PC-9 (cell line): ENCODE results near the gene SLC41A3. TPM values are rescaled to one million over a fixed set of nuclear protein-coding genes. Genes with fewer than 3 reads are reported as not detected.

Experiments used
- BruUV-seq: library from RNA; stranded (reverse); fragments of 400-500 nt; replicated peaks from 2 replicates; lab custom pipeline; 2021; lab: Mats Ljungman, UMichigan
- CTCF ChIA-PET: fragments of 300-600 bp; sonication (Branson Sonifier 250); formaldehyde crosslinking; loops from one replicate; lab custom pipeline; 2022; ENCODE audit warnings: antibody characterized with exemption; lab: Charles Lee
- POLR2A ChIA-PET: fragments of 300-600 bp; sonication (Branson Sonifier 250); formaldehyde crosslinking; loops from one replicate; lab custom pipeline; 2022; ENCODE audit warnings: antibody characterized with exemption; ENCODE audit not compliant: unreplicated experiment; lab: Charles Lee
- DNase-seq, 2 experiments: peaks; one replicate each; pipeline versions ENCODE4 v3.0.0 to v3.0.0-alpha.2; 2015 to 2022; ENCODE audit warnings: mixed read lengths in 1 of 2
- H2AFZ ChIP-seq: fragments of 200-600 bp; sonication (generic); 2 replicates; pipeline ENCODE4 v1.8.1; 2017; ENCODE audit warnings: antibody characterized with exemption
- H3F3A ChIP-seq: fragments of 200-600 bp; sonication (generic); 2 replicates; pipeline ENCODE4 v1.8.1; 2017; ENCODE audit warnings: antibody characterized with exemption, mild to moderate bottlenecking, low read depth; ENCODE audit not compliant: insufficient read depth
- H3K27ac ChIP-seq: fragments of 200-600 bp; sonication (generic); 2 replicates; pipeline ENCODE4 v1.6.1; 2016; ENCODE audit warnings: mixed run types
- H3K27me3 ChIP-seq: fragments of 200-600 bp; sonication (generic); 2 replicates; pipeline ENCODE4 v1.6.1; 2016; ENCODE audit warnings: low read depth, mixed run types; ENCODE audit not compliant: insufficient read depth
- H3K36me3 ChIP-seq: fragments of 200-600 bp; sonication (generic); 2 replicates; pipeline ENCODE4 v1.6.1; 2016; ENCODE audit warnings: low read depth, mixed run types
- H3K4me1 ChIP-seq: fragments of 200-600 bp; sonication (generic); replicated peaks from 2 replicates; pipeline ENCODE4 v1.6.1; 2016; ENCODE audit warnings: mixed run types; ENCODE audit not compliant: insufficient read depth
- H3K4me2 ChIP-seq: fragments of 200-600 bp; sonication (generic); 2 replicates; pipeline ENCODE4 v1.6.1; 2017; ENCODE audit warnings: mixed run types
- H3K4me3 ChIP-seq: fragments of 200-600 bp; sonication (generic); 2 replicates; pipeline ENCODE4 v1.6.1; 2016; ENCODE audit warnings: mixed run types
- H3K79me2 ChIP-seq: fragments of 200-600 bp; sonication (generic); 2 replicates; pipeline ENCODE4 v1.6.1; 2017; ENCODE audit warnings: low read depth, mixed run types
- H3K9me2 ChIP-seq: fragments of 200-600 bp; sonication (generic); 2 replicates; pipeline ENCODE4 v1.8.1; 2017; ENCODE audit warnings: mild to moderate bottlenecking; ENCODE audit not compliant: insufficient read depth
- H3K9me3 ChIP-seq: fragments of 200-600 bp; sonication (generic); 2 replicates; pipeline ENCODE4 v1.8.1; 2016; ENCODE audit warnings: low read depth; ENCODE audit not compliant: insufficient read depth
- H4K20me1 ChIP-seq: fragments of 200-600 bp; sonication (generic); 2 replicates; pipeline ENCODE4 v1.8.1; 2017; ENCODE audit not compliant: insufficient read depth
- EZH2 ChIP-seq: fragments of 200-600 bp; sonication (generic); IDR thresholded peaks from 2 replicates; pipeline ENCODE4 v1.8.0; 2017; ENCODE audit warnings: antibody characterized with exemption, low read depth
- intact Hi-C: fragments of 100-400 bp; cut with micrococcal nuclease; formaldehyde crosslinking; loops from one replicate; pipeline ENCODE4 v1.10.0; 2022; ENCODE audit not compliant: unreplicated experiment
- total RNA-seq: library from RNA; stranded (reverse); gene quantifications from 2 replicates; pipeline ENCODE4 v1.2.3, GENCODE V29; 2021
- TF ChIP-seq, protein P1 (sequence below): fragments of 200-600 bp; sonication (generic); conservative IDR thresholded peaks from 2 replicates; pipeline ENCODE4 v1.6.1; 2017; ENCODE audit warnings: mixed run types, antibody characterized with exemption, mild to moderate bottlenecking, moderate library complexity

The SLC41A3 gene
- total RNA-seq, 1 experiment from 2014 or later: 67.0 TPM

DNA sequence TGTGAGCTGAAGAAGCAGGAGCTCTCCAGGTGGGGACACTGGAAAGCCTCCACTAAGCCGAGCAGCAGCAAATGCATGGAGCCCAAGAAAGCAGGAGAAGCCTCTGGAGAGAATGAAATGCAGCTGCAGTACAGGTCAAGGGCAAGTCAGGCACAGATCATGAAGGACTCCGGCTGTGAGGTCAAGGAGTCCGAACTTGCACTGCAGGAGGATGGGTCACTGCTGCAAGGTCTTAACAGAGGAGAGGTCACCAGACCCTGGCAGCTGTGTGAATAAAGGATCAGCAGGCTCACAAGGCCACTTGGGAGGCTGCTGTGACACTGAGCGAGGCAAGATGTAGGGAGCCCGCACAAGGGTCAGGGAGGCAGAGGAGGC is 24.7 kb upstream of the SLC41A3 start:
- ChIA-PET POLR2A (no interaction called here), CTCF (no interaction called here)
- no TSS peak for BruUV-seq
- H3K79me2 ChIP-seq: no peaks in the 10 kb centered on the region
- H3K9me2 ChIP-seq: no peaks in the 10 kb centered on the region
- H3K4me3 ChIP-seq: no peak overlapping the region
- no peaks in the 10 kb centered on the region for H3K36me3 ChIP-seq
- H3K27me3 ChIP-seq: no peaks in the 10 kb centered on the region
- H4K20me1 ChIP-seq: no peaks in the 10 kb centered on the region
- TF ChIP-seq EZH2: no peak
- TF ChIP-seq, protein P1, sequence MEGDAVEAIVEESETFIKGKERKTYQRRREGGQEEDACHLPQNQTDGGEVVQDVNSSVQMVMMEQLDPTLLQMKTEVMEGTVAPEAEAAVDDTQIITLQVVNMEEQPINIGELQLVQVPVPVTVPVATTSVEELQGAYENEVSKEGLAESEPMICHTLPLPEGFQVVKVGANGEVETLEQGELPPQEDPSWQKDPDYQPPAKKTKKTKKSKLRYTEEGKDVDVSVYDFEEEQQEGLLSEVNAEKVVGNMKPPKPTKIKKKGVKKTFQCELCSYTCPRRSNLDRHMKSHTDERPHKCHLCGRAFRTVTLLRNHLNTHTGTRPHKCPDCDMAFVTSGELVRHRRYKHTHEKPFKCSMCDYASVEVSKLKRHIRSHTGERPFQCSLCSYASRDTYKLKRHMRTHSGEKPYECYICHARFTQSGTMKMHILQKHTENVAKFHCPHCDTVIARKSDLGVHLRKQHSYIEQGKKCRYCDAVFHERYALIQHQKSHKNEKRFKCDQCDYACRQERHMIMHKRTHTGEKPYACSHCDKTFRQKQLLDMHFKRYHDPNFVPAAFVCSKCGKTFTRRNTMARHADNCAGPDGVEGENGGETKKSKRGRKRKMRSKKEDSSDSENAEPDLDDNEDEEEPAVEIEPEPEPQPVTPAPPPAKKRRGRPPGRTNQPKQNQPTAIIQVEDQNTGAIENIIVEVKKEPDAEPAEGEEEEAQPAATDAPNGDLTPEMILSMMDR: no peak
- no peaks in the 10 kb centered on the region for H3F3A ChIP-seq
- intact Hi-C loops: no loop called here
- H2AFZ ChIP-seq: no peak overlapping the region
- no peak overlapping the region for H3K27ac ChIP-seq
- H3K4me1 ChIP-seq: no peaks in the 10 kb centered on the region
- H3K4me2 ChIP-seq: no peak overlapping the region
- no peak for DNase-seq
- H3K9me3 ChIP-seq: no peaks in the 10 kb centered on the region

DNA sequence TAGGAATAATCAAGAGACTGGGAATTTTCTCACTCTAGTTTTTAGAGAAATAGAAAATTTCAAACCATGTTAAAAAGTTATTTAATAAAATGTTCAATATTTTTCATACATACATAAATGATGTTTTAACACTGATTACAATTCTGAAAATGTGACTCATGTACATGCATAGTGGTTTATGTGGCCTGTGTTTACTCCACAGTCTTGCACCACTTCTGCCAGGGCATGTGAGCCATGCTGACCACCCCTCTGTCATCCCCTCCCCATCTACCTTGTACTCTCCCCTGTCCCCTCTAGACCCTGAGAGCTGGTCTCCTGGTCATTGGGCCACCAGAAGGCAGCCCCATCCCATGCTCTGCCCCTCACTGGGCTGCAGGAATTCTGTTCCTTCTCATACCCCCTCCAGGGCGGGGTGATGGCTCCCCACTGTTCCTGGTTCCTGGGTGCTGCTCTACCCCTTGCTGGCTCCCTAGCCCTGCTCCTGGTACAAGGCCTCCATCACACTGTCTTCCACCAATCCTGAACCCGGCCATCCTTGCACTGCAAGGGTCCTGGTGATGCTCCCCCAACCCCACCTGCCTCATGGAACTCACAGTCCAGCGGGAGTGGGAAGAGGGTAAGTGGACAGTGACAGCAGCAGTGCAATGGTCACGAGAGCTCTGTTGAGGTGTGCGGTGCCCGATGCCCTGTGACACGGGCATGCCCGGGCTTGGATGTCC is 24.2 kb upstream of the SLC41A3 start:
- Histone ChIP-seq H3K9me2 (no peaks in the 10 kb centered on the region), H3K4me2 (no peak overlapping the region), H3K79me2 (no peaks in the 10 kb centered on the region), H3K4me1 (no peaks in the 10 kb centered on the region), H3K27ac (no peak overlapping the region), H3K9me3 (no peaks in the 10 kb centered on the region), H3F3A (no peaks in the 10 kb centered on the region), H3K36me3 (no peaks in the 10 kb centered on the region), H3K27me3 (no peaks in the 10 kb centered on the region), H4K20me1 (no peaks in the 10 kb centered on the region), H3K4me3 (no peak overlapping the region), H2AFZ (no peak overlapping the region)
- TF ChIP-seq, protein P1: no peak
- TF ChIP-seq EZH2: no peak
- no peak for DNase-seq
- intact Hi-C loops: no loop called here
- no TSS peak for BruUV-seq
- CTCF ChIA-PET: no interaction called here
- POLR2A ChIA-PET: no interaction called here

- POLR2A ChIA-PET: no interaction called here
- CTCF ChIA-PET: no interaction called here
These were observed 23.4 kb upstream of the SLC41A3 start for GRCh38 chr3:126107203-126107939.

More at GRCh38 chr3:126107203-126107939, 23.4 kb upstream of the SLC41A3 start:
- no peaks in the 10 kb centered on the region for H3K4me1 ChIP-seq
- H3K4me3 ChIP-seq: no peak overlapping the region
- H3K27me3 ChIP-seq: no peaks in the 10 kb centered on the region
- no peak overlapping the region for H2AFZ ChIP-seq
- H3K79me2 ChIP-seq: no peaks in the 10 kb centered on the region
- H3F3A ChIP-seq: no peaks in the 10 kb centered on the region
- TF ChIP-seq, protein P1: no peak
- no peak for TF ChIP-seq EZH2
- no peak overlapping the region for H3K27ac ChIP-seq
- H3K9me2 ChIP-seq: no peaks in the 10 kb centered on the region
- no peaks in the 10 kb centered on the region for H3K36me3 ChIP-seq
- intact Hi-C loops: no loop called here
- BruUV-seq: no TSS peak
- no peaks in the 10 kb centered on the region for H3K9me3 ChIP-seq
- no peak for DNase-seq
- H3K4me2 ChIP-seq: no peak overlapping the region
- H4K20me1 ChIP-seq: no peaks in the 10 kb centered on the region
